Neural cell (in vitro differentiated cells): Measurements from ENCODE around the gene CUEDC1. TPM values are rescaled to one million over a fixed set of nuclear protein-coding genes. Genes with fewer than 3 reads are reported as not detected.

Source experiments
- H2AFZ ChIP-seq: fragments of 200-600, 300-800 bp; sonication (generic), shearing (Covaris generic); 2 replicates; pipeline ENCODE4 v1.6.0; 2014; ENCODE audit warnings: low read depth, mild to moderate bottlenecking, antibody characterized with exemption, low read length, moderate library complexity
- H3F3A ChIP-seq: fragments of 200-600 bp; shearing (Covaris generic); 2 replicates; pipeline ENCODE4 v1.6.1; 2016; ENCODE audit warnings: mild to moderate bottlenecking, moderate library complexity, mixed read lengths, antibody characterized with exemption, low read length; ENCODE audit not compliant: insufficient read depth, poor library complexity, severe bottlenecking
- H3K27ac ChIP-seq: fragments of 200-600, 300-800 bp; sonication (generic), shearing (Covaris generic); 2 replicates; pipeline ENCODE4 v1.5.1; 2014; ENCODE audit warnings: mild to moderate bottlenecking, low read length, moderate library complexity
- H3K27me3 ChIP-seq: fragments of 300-800, 200-600 bp; sonication (generic), shearing (Covaris generic); 2 replicates; pipeline ENCODE4 v1.6.0; 2014; ENCODE audit warnings: mild to moderate bottlenecking, low read depth, low read length, moderate library complexity; ENCODE audit not compliant: insufficient read depth
- H3K36me3 ChIP-seq: fragments of 300-800, 200-600 bp; sonication (generic), shearing (Covaris generic); 2 replicates; pipeline ENCODE4 v1.5.1; 2014; ENCODE audit warnings: mild to moderate bottlenecking, antibody characterized with exemption, low read length, moderate library complexity; ENCODE audit not compliant: insufficient read depth
- H3K4me2 ChIP-seq: fragments of 300-800, 200-600 bp; sonication (generic), shearing (Covaris generic); 2 replicates; pipeline ENCODE4 v1.6.0; 2014; ENCODE audit warnings: mild to moderate bottlenecking, low read length
- H3K4me3 ChIP-seq: fragments of 300-800, 200-600 bp; sonication (generic), shearing (Covaris generic); 2 replicates; pipeline ENCODE4 v1.5.1; 2014; ENCODE audit warnings: mild to moderate bottlenecking, low read length, moderate library complexity
- H3K79me2 ChIP-seq: fragments of 200-600 bp; shearing (Covaris generic); replicated peaks from 2 replicates; pipeline ENCODE4 v1.6.0; 2014; ENCODE audit warnings: mild to moderate bottlenecking, low read length, moderate library complexity; ENCODE audit not compliant: insufficient read depth
- H3K9ac ChIP-seq: fragments of 300-800, 200-600 bp; sonication (generic), shearing (Covaris generic); 2 replicates; pipeline ENCODE4 v1.6.1; 2016; ENCODE audit warnings: mild to moderate bottlenecking, low read length, mixed read lengths
- H3K9me2 ChIP-seq: fragments of 200-600 bp; shearing (Covaris generic); 2 replicates; pipeline ENCODE4 v1.6.1; 2016; ENCODE audit warnings: mild to moderate bottlenecking, low read length, mixed read lengths; ENCODE audit not compliant: insufficient read depth
- H3K9me3 ChIP-seq: fragments of 200-600, 300-800 bp; sonication (generic), shearing (Covaris generic); 2 replicates; pipeline ENCODE4 v1.6.1; 2016; ENCODE audit warnings: mild to moderate bottlenecking, mixed run types, low read length, moderate library complexity, mixed read lengths
- H4K20me1 ChIP-seq: fragments of 200-600 bp; shearing (Covaris generic); 2 replicates; pipeline ENCODE4 v1.6.1; 2016; ENCODE audit warnings: mild to moderate bottlenecking, mixed run types; ENCODE audit not compliant: insufficient read depth
- EP300 ChIP-seq: fragments of 450-650 bp; conservative IDR thresholded peaks from 2 replicates; pipeline ENCODE4 v1.6.1; 2014; ENCODE audit warnings: antibody characterized with exemption, mild to moderate bottlenecking, moderate library complexity; ENCODE audit not compliant: poor library complexity, severe bottlenecking
- EZH2 ChIP-seq: fragments of 200-600, 300-800 bp; shearing (Covaris generic), sonication (generic); IDR thresholded peaks from 2 replicates; pipeline ENCODE4 v1.6.1; 2014; ENCODE audit warnings: antibody characterized with exemption, low read length, borderline replicate concordance, mild to moderate bottlenecking; ENCODE audit not compliant: insufficient read depth, poor library complexity, severe bottlenecking
- MXI1 ChIP-seq: fragments of 450-650 bp; conservative IDR thresholded peaks from 2 replicates; pipeline ENCODE4 v1.6.1; 2014; ENCODE audit warnings: antibody characterized with exemption, mild to moderate bottlenecking; ENCODE audit not compliant: poor library complexity, severe bottlenecking
- POLR2AphosphoS5 ChIP-seq: IDR thresholded peaks from 2 replicates; pipeline ENCODE4 v1.6.1; 2012
- RAD21 ChIP-seq: fragments of 450-650 bp; conservative IDR thresholded peaks from 2 replicates; pipeline ENCODE4 v1.6.1; 2014; ENCODE audit warnings: antibody characterized with exemption, mild to moderate bottlenecking, moderate library complexity
- REST ChIP-seq: IDR thresholded peaks from 2 replicates; pipeline ENCODE4 v1.6.1; 2012; ENCODE audit warnings: borderline replicate concordance
- SMC3 ChIP-seq: fragments of 450-650 bp; conservative IDR thresholded peaks from 2 replicates; pipeline ENCODE4 v1.6.1; 2014; ENCODE audit warnings: antibody characterized with exemption, mild to moderate bottlenecking, moderate library complexity; ENCODE audit not compliant: poor library complexity
- TAF1 ChIP-seq: IDR thresholded peaks from 2 replicates; pipeline ENCODE4 v1.6.1; 2012; ENCODE audit warnings: low read depth
- polyA plus RNA-seq: library from polyadenylated mRNA; depleted of rRNA; stranded (reverse); fragments of >200 nt; gene quantifications from 2 replicates; pipeline ENCODE4 v1.2.3, GENCODE V29; 2014
- TF ChIP-seq, protein P1 (sequence below): fragments of 450-650 bp; IDR thresholded peaks from 2 replicates; pipeline ENCODE4 v1.5.1; 2014; ENCODE audit warnings: antibody characterized with exemption, mild to moderate bottlenecking, moderate library complexity; ENCODE audit not compliant: poor library complexity, severe bottlenecking

The CUEDC1 gene
- polyA plus RNA-seq, 1 donor from 2014 or later: 27.0 TPM

- no peaks in the 10 kb centered on the region for H3K79me2 ChIP-seq
- no peak overlapping the region for H3K27ac ChIP-seq
Measured at GRCh38 chr17:57908278-57908677, 46.9 kb downstream of the CUEDC1 start.

DNA sequence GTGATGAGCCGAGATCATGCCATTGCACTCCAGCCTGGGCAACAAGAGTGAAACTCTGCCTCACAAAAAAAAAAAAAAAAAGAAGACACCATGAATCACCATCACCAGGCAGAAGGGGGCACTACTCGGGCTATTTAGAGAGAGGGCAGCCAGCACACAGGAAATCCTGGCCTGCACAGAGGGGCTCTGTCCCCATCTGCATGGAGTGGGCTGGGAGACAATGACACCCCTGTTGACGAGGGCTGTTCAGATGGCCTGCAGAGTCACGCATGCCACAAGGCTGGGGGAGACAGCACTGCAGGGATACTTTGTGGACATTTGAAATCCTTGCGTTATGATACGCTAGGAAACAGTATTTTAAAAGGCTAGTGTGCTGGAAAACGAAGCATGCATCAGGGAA is 48.3 kb downstream of the CUEDC1 start:
- Histone ChIP-seq H3K9me3 (no peaks in the 10 kb centered on the region), H3K9ac (no peak overlapping the region), H3K27ac (no peak overlapping the region), H3K9me2 (no peaks in the 10 kb centered on the region), H3K79me2 (no peaks in the 10 kb centered on the region), H3F3A (no peaks in the 10 kb centered on the region), H2AFZ (no peak overlapping the region), H3K4me2 (no peak overlapping the region), H3K36me3 (no peaks in the 10 kb centered on the region), H3K27me3 (no peaks in the 10 kb centered on the region), H3K4me3 (no peak overlapping the region), H4K20me1 (no peaks in the 10 kb centered on the region)
- TF ChIP-seq EZH2 (no peak), TAF1 (no peak), EP300 (no peak), MXI1 (no peak), RAD21 (no peak), REST (no peak)

More at GRCh38 chr17:57908278-57908677, 46.9 kb downstream of the CUEDC1 start:
- TF ChIP-seq EP300 (no peak), POLR2AphosphoS5 (no peak), SMC3 (no peak), MXI1 (no peak), TAF1 (no peak)
- TF ChIP-seq, protein P1, sequence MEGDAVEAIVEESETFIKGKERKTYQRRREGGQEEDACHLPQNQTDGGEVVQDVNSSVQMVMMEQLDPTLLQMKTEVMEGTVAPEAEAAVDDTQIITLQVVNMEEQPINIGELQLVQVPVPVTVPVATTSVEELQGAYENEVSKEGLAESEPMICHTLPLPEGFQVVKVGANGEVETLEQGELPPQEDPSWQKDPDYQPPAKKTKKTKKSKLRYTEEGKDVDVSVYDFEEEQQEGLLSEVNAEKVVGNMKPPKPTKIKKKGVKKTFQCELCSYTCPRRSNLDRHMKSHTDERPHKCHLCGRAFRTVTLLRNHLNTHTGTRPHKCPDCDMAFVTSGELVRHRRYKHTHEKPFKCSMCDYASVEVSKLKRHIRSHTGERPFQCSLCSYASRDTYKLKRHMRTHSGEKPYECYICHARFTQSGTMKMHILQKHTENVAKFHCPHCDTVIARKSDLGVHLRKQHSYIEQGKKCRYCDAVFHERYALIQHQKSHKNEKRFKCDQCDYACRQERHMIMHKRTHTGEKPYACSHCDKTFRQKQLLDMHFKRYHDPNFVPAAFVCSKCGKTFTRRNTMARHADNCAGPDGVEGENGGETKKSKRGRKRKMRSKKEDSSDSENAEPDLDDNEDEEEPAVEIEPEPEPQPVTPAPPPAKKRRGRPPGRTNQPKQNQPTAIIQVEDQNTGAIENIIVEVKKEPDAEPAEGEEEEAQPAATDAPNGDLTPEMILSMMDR: no peak
- no peak overlapping the region for H3K4me2 ChIP-seq
- no peaks in the 10 kb centered on the region for H3K27me3 ChIP-seq
- H3K9me3 ChIP-seq: no peaks in the 10 kb centered on the region
- H3K9ac ChIP-seq: no peak overlapping the region
- no peaks in the 10 kb centered on the region for H3F3A ChIP-seq
- H2AFZ ChIP-seq: no peak overlapping the region
- no peaks in the 10 kb centered on the region for H3K9me2 ChIP-seq
- H3K36me3 ChIP-seq: no peaks in the 10 kb centered on the region
- no peaks in the 10 kb centered on the region for H4K20me1 ChIP-seq
- no peak overlapping the region for H3K4me3 ChIP-seq

DNA sequence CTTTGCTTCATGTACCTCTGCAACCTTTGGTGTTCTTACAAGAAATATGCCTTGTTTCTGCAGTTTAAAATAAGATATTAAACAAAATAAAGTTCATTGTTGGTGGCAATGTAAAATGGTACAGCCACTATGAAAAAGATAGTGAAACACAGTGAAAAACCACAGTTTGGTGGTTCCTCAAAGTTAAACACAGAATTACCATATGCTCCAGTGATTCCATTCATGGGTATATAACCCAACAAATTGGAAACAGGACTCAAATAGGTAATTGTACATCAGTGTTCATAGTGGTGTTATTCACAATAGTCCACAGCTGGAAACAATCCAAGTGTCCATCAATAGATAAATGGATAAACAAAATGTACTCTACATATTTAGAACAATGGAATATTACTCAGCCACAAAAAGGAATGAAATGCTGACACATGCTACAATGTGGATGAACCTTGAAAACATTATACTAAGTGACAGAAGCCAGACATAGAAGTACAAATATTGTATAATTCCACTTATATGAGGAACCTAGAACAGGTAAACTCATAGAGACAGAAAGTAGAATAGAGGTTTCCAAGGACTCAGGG is 49.2 kb downstream of the CUEDC1 start:
- no peak overlapping the region for H2AFZ ChIP-seq
- H3K79me2 ChIP-seq: no peaks in the 10 kb centered on the region
- no peaks in the 10 kb centered on the region for H3K9me3 ChIP-seq
- H3K4me3 ChIP-seq: no peak overlapping the region
- TF ChIP-seq MXI1 (no peak), SMC3 (no peak), RAD21 (no peak), EP300 (no peak), EZH2 (no peak), POLR2AphosphoS5 (no peak), REST (no peak), TAF1 (no peak)
- TF ChIP-seq, protein P1: no peak
- no peak overlapping the region for H3K27ac ChIP-seq
- H3K27me3 ChIP-seq: no peaks in the 10 kb centered on the region
- no peaks in the 10 kb centered on the region for H4K20me1 ChIP-seq
- H3F3A ChIP-seq: no peaks in the 10 kb centered on the region
- no peaks in the 10 kb centered on the region for H3K36me3 ChIP-seq
- H3K9ac ChIP-seq: no peak overlapping the region
- H3K9me2 ChIP-seq: no peaks in the 10 kb centered on the region
- no peak overlapping the region for H3K4me2 ChIP-seq
